Activated naive CD4-positive, alpha-beta T cell treated with anti-CD3 and anti-CD28 coated beads, Interleukin-2, amount 50 U/mL, for 16 hours (primary cell): Measurements from ENCODE around the gene PLA2G6.

ENCODE experiments used
- DNase-seq: peaks from one replicate; pipeline ENCODE4 v3.0.0-alpha.2; 2020

PLA2G6 gene

GRCh38 chr22:38213319-38213989, 31.8 kb upstream of the PLA2G6 start:
- no peak for DNase-seq

- no peak for DNase-seq
Observed at GRCh38 chr22:38212442-38212841, 30.8 kb upstream of the PLA2G6 start.

GRCh38 chr22:38211556-38211955, 29.9 kb upstream of the PLA2G6 start:
- no peak for DNase-seq

- DNase-seq: no peak
Observed at GRCh38 chr22:38208551-38208968, 26.9 kb upstream of the PLA2G6 start.

GRCh38 chr22:38207898-38208432, 26.3 kb upstream of the PLA2G6 start:
- no peak for DNase-seq

- no peak for DNase-seq
Observed at GRCh38 chr22:38205261-38206128, 23.9 kb upstream of the PLA2G6 start.

- no peak for DNase-seq
Observed at GRCh38 chr22:38204784-38205183, 23.2 kb upstream of the PLA2G6 start.

- no peak for DNase-seq
Observed at GRCh38 chr22:38203855-38204514, 22.4 kb upstream of the PLA2G6 start.

GRCh38 chr22:38203090-38203810, 21.6 kb upstream of the PLA2G6 start:
- peak; percentile 25 for DNase-seq

GRCh38 chr22:38202437-38203089, 20.9 kb upstream of the PLA2G6 start:
- peak; percentile 62 for DNase-seq

GRCh38 chr22:38201711-38202436, 20.2 kb upstream of the PLA2G6 start, which contains the start of gene MAFF:
Gene MAFF (plus strand): TSS chr22:38201994. CDS start chr22:38213854, 11,860 bp downstream.
- peak; percentile 79 for DNase-seq

- DNase-seq: no peak
Observed at GRCh38 chr22:38201371-38201710, 19.7 kb upstream of the PLA2G6 start.

GRCh38 chr22:38199826-38200559, 18.4 kb upstream of the PLA2G6 start:
- DNase-seq: no peak

- no peak for DNase-seq
Observed at GRCh38 chr22:38196791-38197419, 15.3 kb upstream of the PLA2G6 start.

- no peak for DNase-seq
Observed at GRCh38 chr22:38193580-38193979, 11.9 kb upstream of the PLA2G6 start.

- no peak for DNase-seq
Observed at GRCh38 chr22:38192475-38192863, 10.8 kb upstream of the PLA2G6 start.

- DNase-seq: no peak
Observed at GRCh38 chr22:38191731-38192474, 10.3 kb upstream of the PLA2G6 start.

- DNase-seq: no peak
Observed at GRCh38 chr22:38191055-38191454, 9.4 kb upstream of the PLA2G6 start.

- DNase-seq: no peak
Observed at GRCh38 chr22:38190581-38190980, 9.0 kb upstream of the PLA2G6 start.

- DNase-seq: no peak
Observed at GRCh38 chr22:38189104-38189503, 7.5 kb upstream of the PLA2G6 start.
